HepG2 (cell line): ENCODE results near the gene PPIG. TPM values are rescaled to one million over a fixed set of nuclear protein-coding genes. Genes with fewer than 3 reads are reported as not detected.

ENCODE experiments used
- ATAC-seq: fragments of 200-7000 bp; cut with Tn5 transposase; 3 replicates; pipeline ENCODE4 v1.9.1; 2020; ENCODE audit warnings: mild to moderate bottlenecking, moderate library complexity
- BruUV-seq: library from RNA; stranded (reverse); fragments of 400-500 nt; replicated peaks from 2 replicates; lab custom pipeline; 2021; lab: Mats Ljungman, UMichigan
- CTCF ChIA-PET: fragments of 300-600 bp; formaldehyde crosslinking; extraction: SDS; loops from one replicate; lab custom pipeline; 2021; ENCODE audit warnings: low total read pairs, inconsistent platforms, low intra/inter-chr PET ratio; lab: Yijun Ruan, JAX
- POLR2A ChIA-PET: fragments of 350-600 bp; sonication (Branson Sonifier 250); formaldehyde crosslinking; loops from one replicate; lab custom pipeline; 2020; ENCODE audit warnings: antibody characterized with exemption, inconsistent platforms; lab: Yijun Ruan, JAX
- DNase-seq: peaks from one replicate; pipeline ENCODE4 v3.0.0-alpha.2; 2015; ENCODE audit warnings: low spot score
- FAIRE-seq: peaks from 3 replicates; lab custom pipeline; 2011; peaks lifted over from hg19 to GRCh38; lab: Jason Lieb, UNC
- H2AFZ ChIP-seq: one replicate; pipeline ENCODE4 v1.6.1; 2011; ENCODE audit warnings: low read length, inconsistent platforms
- H3K27ac ChIP-seq: fragments of 300-600 bp; 3 replicates; pipeline ENCODE4 v1.8.0; 2011; ENCODE audit warnings: mixed run types, mild to moderate bottlenecking, mixed read lengths, low read length, inconsistent platforms; ENCODE audit not compliant: insufficient read depth; ENCODE audit errors: extremely low read length
- H3K27me3 ChIP-seq, 2 experiments: fragments of 200-600 bp in 1 of 2; 2 replicates in 1 of 2; 3 replicates in 1 of 2; pipeline versions ENCODE4 v1.6.0 to v1.8.0; 2011; ENCODE audit warnings: low read length in 2 of 2, mild to moderate bottlenecking in 2 of 2, moderate library complexity in 2 of 2, inconsistent platforms in 1 of 2; ENCODE audit not compliant: insufficient read depth in 2 of 2, control insufficient read depth in 1 of 2
- H3K36me3 ChIP-seq, 2 experiments: fragments of 200-600 bp in 1 of 2; replicated peaks in 1 of 2; 2 replicates in 1 of 2; 3 replicates in 1 of 2; pipeline versions ENCODE4 v1.5.1 to v1.8.0; 2011; ENCODE audit warnings: low read length in 2 of 2, inconsistent platforms in 1 of 2; ENCODE audit not compliant: insufficient read depth in 2 of 2, control insufficient read depth in 1 of 2
- H3K4me1 ChIP-seq: 2 replicates; pipeline ENCODE4 v1.5.1; 2012; ENCODE audit warnings: low read length, inconsistent platforms; ENCODE audit not compliant: insufficient read depth
- H3K4me2 ChIP-seq: 2 replicates; pipeline ENCODE4 v1.6.0; 2011; ENCODE audit warnings: low read depth, low read length, inconsistent platforms
- H3K4me3 ChIP-seq, 3 experiments: fragments of 200-600 bp in 1 of 3; sonication (generic), shearing (Covaris generic) in 1 of 3; replicated peaks in 1 of 3; 2 replicates each; pipeline ENCODE4 v1.5.1; 2011 to 2016; ENCODE audit warnings: low read length in 3 of 3, inconsistent platforms in 2 of 3, low read depth in 2 of 3, mild to moderate bottlenecking in 2 of 3, control low read depth in 1 of 3, mixed read lengths in 1 of 3; ENCODE audit not compliant: insufficient read depth in 1 of 3
- H3K79me2 ChIP-seq: one replicate; pipeline ENCODE4 v1.6.1; 2011; ENCODE audit warnings: low read length, inconsistent platforms; ENCODE audit not compliant: insufficient read depth
- H3K9ac ChIP-seq: 2 replicates; pipeline ENCODE4 v1.6.0; 2011; ENCODE audit warnings: mild to moderate bottlenecking, low read depth, low read length, inconsistent platforms; ENCODE audit not compliant: insufficient read depth
- H3K9me3 ChIP-seq: 2 replicates; pipeline ENCODE4 v1.5.1; 2012; ENCODE audit warnings: mild to moderate bottlenecking, low read length
- H4K20me1 ChIP-seq: 2 replicates; pipeline ENCODE4 v1.6.0; 2011; ENCODE audit warnings: inconsistent platforms, mild to moderate bottlenecking, low read length, moderate library complexity; ENCODE audit not compliant: insufficient read depth
- AGO2 ChIP-seq: fragments of 200-400 bp; formaldehyde crosslinking; optimal IDR thresholded peaks from 2 replicates; pipeline ENCODE3; 2017; ENCODE audit warnings: mild to moderate bottlenecking, low read depth, low read length, moderate library complexity
- FOXK2 ChIP-seq: fragments of 450-650 bp; IDR thresholded peaks from 2 replicates; pipeline ENCODE4 v1.6.1; 2016
- KDM2A ChIP-seq: sonication (generic); formaldehyde crosslinking; IDR thresholded peaks from 2 replicates; pipeline ENCODE4 v1.4.0; 2020; ENCODE audit warnings: low read depth, missing genetic modification reagents, borderline replicate concordance
- NFRKB ChIP-seq: fragments of 450-650 bp; IDR thresholded peaks from 2 replicates; pipeline ENCODE4 v1.6.1; 2017
- UBTF ChIP-seq: sonication (generic); formaldehyde crosslinking; IDR thresholded peaks from 2 replicates; pipeline ENCODE4 v1.4.0; 2020; ENCODE audit warnings: mild to moderate bottlenecking, missing genetic modification reagents
- ZBTB14 ChIP-seq: sonication (generic); formaldehyde crosslinking; IDR thresholded peaks from 2 replicates; pipeline ENCODE4 v1.4.0; 2020; ENCODE audit warnings: missing genetic modification reagents
- ZHX2 ChIP-seq, 2 experiments: sonication (generic) in 1 of 2; formaldehyde crosslinking in 1 of 2; IDR thresholded peaks; 2 replicates each; pipeline versions ENCODE4 v1.6.1 to v1.9.0; 2014 to 2022; ENCODE audit warnings: antibody characterized with exemption in 1 of 2, borderline replicate concordance in 1 of 2, inconsistent platforms in 1 of 2, low read depth in 1 of 2, missing genetic modification reagents in 1 of 2
- ZNF224 ChIP-seq: sonication (generic); formaldehyde crosslinking; IDR thresholded peaks from 2 replicates; pipeline ENCODE4 v1.5.0; 2020; ENCODE audit warnings: mild to moderate bottlenecking, missing genetic modification reagents
- ZNF230 ChIP-seq: sonication (generic); formaldehyde crosslinking; IDR thresholded peaks from 2 replicates; pipeline ENCODE4 v1.4.0; 2020; ENCODE audit warnings: mild to moderate bottlenecking, missing genetic modification reagents
- ZNF292 ChIP-seq: sonication (generic); formaldehyde crosslinking; IDR thresholded peaks from 2 replicates; pipeline ENCODE4 v1.8.1; 2022; ENCODE audit warnings: mild to moderate bottlenecking, low read depth, missing genetic modification reagents, borderline replicate concordance
- ZNF44 ChIP-seq: sonication (generic); formaldehyde crosslinking; IDR thresholded peaks from 2 replicates; pipeline ENCODE4 v1.5.1; 2020; ENCODE audit warnings: mild to moderate bottlenecking, missing genetic modification reagents
- ZNF703 ChIP-seq: sonication (generic); formaldehyde crosslinking; IDR thresholded peaks from 2 replicates; pipeline ENCODE4 v1.5.1; 2020; ENCODE audit warnings: missing genetic modification reagents, mild to moderate bottlenecking, moderate library complexity, borderline replicate concordance
- ZNF710 ChIP-seq: sonication (generic); formaldehyde crosslinking; IDR thresholded peaks from 2 replicates; pipeline ENCODE4 v1.5.0; 2020; ENCODE audit warnings: mild to moderate bottlenecking, missing genetic modification reagents, borderline replicate concordance
- WGBS: methylation state at CpG from one replicate; pipeline ENCODE4 v1.1.6; 2017; ENCODE audit warnings: low lambda C conversion rate; 5-methylcytosine and 5-hydroxymethylcytosine counted together
- in situ Hi-C: cut with HindIII; loops from 2 replicates; pipeline ENCODE4 v1.10.0; 2017; ENCODE audit warnings: low pct_unique_long_range_greater_than_20kb; ENCODE audit not compliant: extremely low pct_ligation_motif_present
- intact Hi-C: fragments of 100-400 bp; cut with micrococcal nuclease; formaldehyde crosslinking; loops from one replicate; pipeline ENCODE4 v1.10.0; 2022; ENCODE audit not compliant: unreplicated experiment
- polyA plus RNA-seq, 8 experiments: library from polyadenylated mRNA; depleted of rRNA in 3 of 8; stranded (reverse) in 7 of 8; unstranded in 1 of 8; fragments of >200 nt; fragmentation: Illumina TruSeq in 4 of 8; extraction: Trizol in 4 of 8; gene quantifications; 2 replicates each; pipeline versions ENCODE4 v1.2.1 to v1.2.3, GENCODE V29; 2011 to 2016; ENCODE audit warnings: low read depth in 4 of 8, missing spikeins in 1 of 8, mixed read lengths in 1 of 8; ENCODE audit not compliant: insufficient read depth in 1 of 8
- total RNA-seq, 5 experiments: library from RNA; depleted of rRNA; stranded (reverse); fragments of >200 nt; fragmentation: Illumina TruSeq; extraction: Trizol; gene quantifications; 2 replicates each; pipeline ENCODE4 v1.2.3, GENCODE V29; 2016; ENCODE audit warnings: low read depth in 1 of 5

Gene PPIG
- total and polyA plus RNA-seq, 2 of the 13 experiments (the other 11 are each of a cell fraction or from before 2014, with no cell fraction given): 31.3 to 81.0 TPM

GRCh38 chr2:169572189-169572588, 12.0 kb upstream of the PPIG start:
- intact Hi-C loops: loop anchor here (5.0 kb wide), 2 partner anchors 95 to 110 kb away; partner anchors contain the start of gene BBS5
- Histone ChIP-seq H3K9me3 (no peaks in the 10 kb centered on the region), H3K4me2 (peak overlapping the region; percentile 93), H3K4me1 (peaks cover 22% of the 10 kb centered on the region), H4K20me1 (no peaks in the 10 kb centered on the region), H3K36me3 (no peaks in the 10 kb centered on the region; a peak in 1 of 5 replicates), H3K9ac (no peak overlapping the region), H2AFZ (no peak overlapping the region), H3K27me3 (no peaks in the 10 kb centered on the region; a peak in 1 of 5 replicates), H3K4me3 (peak overlapping the region in 2 of 3 experiments; percentile 84 to 86; a peak in 2 of 6 replicates), H3K27ac (no peak overlapping the region), H3K79me2 (peaks cover 24% of the 10 kb centered on the region)
- no peak for ATAC-seq
- in situ Hi-C loops: no loop called here
- ChIA-PET CTCF (no interaction called here), POLR2A (interaction anchor here (3.5 kb wide), 1 partner anchor 12 kb away, joined by 21 read pairs; the partner anchor contains the start of gene PPIG)
- FAIRE-seq: no peak
- no TSS peak for BruUV-seq
- no peak for DNase-seq
- WGBS: 44% methylated on average over 1 of the region's 1 CpG
- TF ChIP-seq FOXK2 (no peak), UBTF (no peak), ZNF224 (CRISPR knock-in tag) (no peak), NFRKB (no peak), ZHX2 (IDR thresholded peaks at IDR 0.05; ENCODE audit: low read depth) (no peak), ZHX2 (CRISPR knock-in tag; IDR thresholded peaks at IDR 0.05; ENCODE audit: borderline replicate concordance) (no peak), ZNF710 (no peak), ZNF292 (CRISPR knock-in tag) (no peak), ZNF44 (CRISPR knock-in tag) (no peak), ZNF230 (CRISPR knock-in tag) (no peak), KDM2A (CRISPR knock-in tag) (no peak), ZNF703 (CRISPR knock-in tag) (no peak), AGO2 (no peak), ZBTB14 (CRISPR knock-in tag) (no peak)
